Epithelial cell of proximal tubule (primary cell): ENCODE measurements around the gene MBP. TPM values are rescaled to one million over a fixed set of nuclear protein-coding genes. Genes with fewer than 3 reads are reported as not detected.

ENCODE experiments used
- DNase-seq: peaks from one replicate; pipeline ENCODE4 v3.0.0-alpha.2; 2011; ENCODE audit warnings: low read depth
- H3K4me3 ChIP-seq: 2 replicates; pipeline ENCODE4 v1.5.1; 2011; ENCODE audit warnings: low read depth, mild to moderate bottlenecking, low read length
- CTCF ChIP-seq: conservative IDR thresholded peaks from 2 replicates; pipeline ENCODE4 v1.5.1; 2012; ENCODE audit warnings: low read depth, mild to moderate bottlenecking, low read length
- total RNA-seq: library from RNA; depleted of rRNA; stranded (reverse); fragments of >200 nt; gene quantifications from 2 replicates; pipeline ENCODE4 v1.2.3, GENCODE V29; 2015

The MBP gene
- total RNA-seq, 1 donor from 2014 or later = 19.1 TPM

GRCh38 chr18:77043541-77044280 lies 88.9 kb downstream of the MBP start:
- no peak for TF ChIP-seq CTCF
- DNase-seq = no peak
- H3K4me3 ChIP-seq = no peak overlapping the region

GRCh38 chr18:77042583-77042982 lies 90.0 kb downstream of the MBP start:
- DNase-seq = no peak
- H3K4me3 ChIP-seq = no peak overlapping the region
- TF ChIP-seq CTCF = no peak

- no peak for TF ChIP-seq CTCF
- peak; percentile 31 for DNase-seq
- peak overlapping the region; percentile 18 for H3K4me3 ChIP-seq
These were observed 93.1 kb downstream of the MBP start for GRCh38 chr18:77039196-77040130.

GRCh38 chr18:77038182-77038858 lies 94.3 kb downstream of the MBP start:
- DNase-seq = no peak
- no peak overlapping the region for H3K4me3 ChIP-seq
- no peak for TF ChIP-seq CTCF

GRCh38 chr18:77037567-77037966 lies 95.0 kb downstream of the MBP start:
- DNase-seq = no peak
- no peak overlapping the region for H3K4me3 ChIP-seq
- TF ChIP-seq CTCF = no peak

- TF ChIP-seq CTCF = no peak
- no peak overlapping the region for H3K4me3 ChIP-seq
- DNase-seq = no peak
These were observed 97.0 kb downstream of the MBP start for GRCh38 chr18:77035380-77036187.
